OCI-LY1 (cell line): Measurements from ENCODE around the gene TAF1L.

Source experiments
- H2AFZ ChIP-seq: fragments of 200-600 bp; sonication (generic), shearing (Covaris generic); 2 replicates; pipeline ENCODE4 v1.6.0; 2014; ENCODE audit warnings: antibody characterized with exemption, mild to moderate bottlenecking, low read length
- H3F3A ChIP-seq: fragments of 200-600 bp; sonication (generic), shearing (Covaris generic); 2 replicates; pipeline ENCODE4 v1.6.0; 2014; ENCODE audit warnings: mild to moderate bottlenecking, antibody characterized with exemption, low read length, moderate library complexity; ENCODE audit not compliant: insufficient read depth
- H3K27ac ChIP-seq: fragments of 200-600 bp; sonication (generic); 2 replicates; pipeline ENCODE4 v1.5.1; 2014; ENCODE audit warnings: low read length, mixed run types, mild to moderate bottlenecking, low read depth; ENCODE audit not compliant: poor library complexity, severe bottlenecking
- H3K27me3 ChIP-seq: fragments of 200-600 bp; sonication (generic); 2 replicates; pipeline ENCODE4 v1.6.0; 2014; ENCODE audit warnings: antibody characterized with exemption, mild to moderate bottlenecking, low read length, moderate library complexity; ENCODE audit not compliant: insufficient read depth
- H3K36me3 ChIP-seq: fragments of 200-600 bp; sonication (generic); 2 replicates; pipeline ENCODE4 v1.6.1; 2014; ENCODE audit warnings: mild to moderate bottlenecking, antibody characterized with exemption, low read length, moderate library complexity, mixed read lengths; ENCODE audit not compliant: insufficient read depth
- H3K4me1 ChIP-seq: fragments of 200-600 bp; sonication (generic); 2 replicates; pipeline ENCODE4 v1.5.1; 2014; ENCODE audit warnings: mild to moderate bottlenecking, low read length, moderate library complexity; ENCODE audit not compliant: insufficient read depth, severe bottlenecking
- H3K4me2 ChIP-seq: fragments of 200-600 bp; sonication (generic), shearing (Covaris generic); 2 replicates; pipeline ENCODE4 v1.6.1; 2014; ENCODE audit warnings: low read length
- H3K4me3 ChIP-seq: fragments of 200-600 bp; sonication (generic); 2 replicates; pipeline ENCODE4 v1.5.1; 2014; ENCODE audit warnings: low read length, low read depth, mild to moderate bottlenecking, mixed read lengths; ENCODE audit not compliant: poor library complexity, severe bottlenecking
- H3K79me2 ChIP-seq: fragments of 200-600 bp; shearing (Covaris generic); 2 replicates; pipeline ENCODE4 v1.6.1; 2016; ENCODE audit warnings: mixed run types, low read length, mixed read lengths; ENCODE audit not compliant: insufficient read depth
- H3K9ac ChIP-seq: fragments of 200-600 bp; sonication (generic), shearing (Covaris generic); 2 replicates; pipeline ENCODE4 v1.6.1; 2014; ENCODE audit warnings: mild to moderate bottlenecking, low read length, mixed read lengths
- H3K9me2 ChIP-seq: fragments of 200-600 bp; sonication (generic), shearing (Covaris generic); 2 replicates; pipeline ENCODE4 v1.6.1; 2014; ENCODE audit warnings: low read depth, mild to moderate bottlenecking, low read length, mixed read lengths
- H3K9me3 ChIP-seq: fragments of 200-600 bp; shearing (Covaris generic); 2 replicates; pipeline ENCODE4 v1.6.1; 2014; ENCODE audit warnings: low read length, mixed read lengths
- H4K20me1 ChIP-seq: fragments of 200-600 bp; sonication (generic), shearing (Covaris generic); 2 replicates; pipeline ENCODE4 v1.6.0; 2016; ENCODE audit warnings: mild to moderate bottlenecking, low read length; ENCODE audit not compliant: insufficient read depth
- EZH2 ChIP-seq: fragments of 200-600 bp; sonication (generic), shearing (Covaris generic); IDR thresholded peaks from 2 replicates; pipeline ENCODE4 v1.8.0; 2017; ENCODE audit warnings: borderline replicate concordance, mixed run types, mild to moderate bottlenecking, antibody characterized with exemption, low read length, moderate library complexity, mixed read lengths
- TF ChIP-seq, protein P1 (sequence below): fragments of 200-600 bp; sonication (generic), shearing (Covaris generic); IDR thresholded peaks from 2 replicates; pipeline ENCODE4 v1.5.1; 2017; ENCODE audit warnings: mild to moderate bottlenecking, antibody characterized with exemption, low read length, moderate library complexity, mixed read lengths

TAF1L gene

DNA sequence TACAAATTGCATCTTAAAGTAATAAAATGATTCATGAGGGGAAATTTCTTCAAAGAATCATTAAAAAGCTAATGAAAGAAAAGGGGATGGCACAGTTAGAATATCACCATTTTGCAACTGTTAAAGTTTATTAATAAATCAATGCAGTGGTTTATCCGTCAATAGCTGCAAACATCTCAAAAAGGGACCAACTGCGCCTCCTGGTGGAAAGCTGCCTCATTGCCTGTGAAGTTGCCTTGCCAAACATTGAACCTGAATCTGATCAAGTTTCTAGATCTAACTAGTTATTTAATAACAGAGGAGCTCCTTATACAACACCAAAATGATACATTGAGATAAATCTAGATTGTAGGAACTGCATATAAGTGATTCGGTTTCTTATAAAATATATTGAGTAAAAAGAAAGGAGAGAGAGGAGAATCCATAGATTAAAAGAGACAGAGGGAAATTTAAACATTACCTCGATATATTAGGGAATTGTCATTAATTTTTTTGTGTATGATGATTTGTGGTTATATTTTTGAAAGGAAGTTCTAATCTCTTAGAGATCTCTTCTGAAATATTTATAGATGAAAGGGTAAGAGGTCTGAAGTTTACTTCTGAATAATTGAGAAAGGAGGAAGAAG lies 55.6 kb downstream of the TAF1L start:
- no peaks in the 10 kb centered on the region for H3K79me2 ChIP-seq
- no peak overlapping the region for H2AFZ ChIP-seq
- no peaks in the 10 kb centered on the region for H3K4me1 ChIP-seq
- H3K27ac ChIP-seq, result no peak overlapping the region
- no peaks in the 10 kb centered on the region for H3F3A ChIP-seq
- no peak overlapping the region for H3K9ac ChIP-seq
- TF ChIP-seq, protein P1, sequence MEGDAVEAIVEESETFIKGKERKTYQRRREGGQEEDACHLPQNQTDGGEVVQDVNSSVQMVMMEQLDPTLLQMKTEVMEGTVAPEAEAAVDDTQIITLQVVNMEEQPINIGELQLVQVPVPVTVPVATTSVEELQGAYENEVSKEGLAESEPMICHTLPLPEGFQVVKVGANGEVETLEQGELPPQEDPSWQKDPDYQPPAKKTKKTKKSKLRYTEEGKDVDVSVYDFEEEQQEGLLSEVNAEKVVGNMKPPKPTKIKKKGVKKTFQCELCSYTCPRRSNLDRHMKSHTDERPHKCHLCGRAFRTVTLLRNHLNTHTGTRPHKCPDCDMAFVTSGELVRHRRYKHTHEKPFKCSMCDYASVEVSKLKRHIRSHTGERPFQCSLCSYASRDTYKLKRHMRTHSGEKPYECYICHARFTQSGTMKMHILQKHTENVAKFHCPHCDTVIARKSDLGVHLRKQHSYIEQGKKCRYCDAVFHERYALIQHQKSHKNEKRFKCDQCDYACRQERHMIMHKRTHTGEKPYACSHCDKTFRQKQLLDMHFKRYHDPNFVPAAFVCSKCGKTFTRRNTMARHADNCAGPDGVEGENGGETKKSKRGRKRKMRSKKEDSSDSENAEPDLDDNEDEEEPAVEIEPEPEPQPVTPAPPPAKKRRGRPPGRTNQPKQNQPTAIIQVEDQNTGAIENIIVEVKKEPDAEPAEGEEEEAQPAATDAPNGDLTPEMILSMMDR, result peak; percentile 94
- TF ChIP-seq EZH2, result no peak
- no peaks in the 10 kb centered on the region for H4K20me1 ChIP-seq
- H3K4me2 ChIP-seq, result no peak overlapping the region
- no peaks in the 10 kb centered on the region; the same call in 1 of the 2 replicates for H3K27me3 ChIP-seq
- H3K36me3 ChIP-seq, result no peaks in the 10 kb centered on the region
- H3K4me3 ChIP-seq, result no peak overlapping the region
- H3K9me3 ChIP-seq, result no peaks in the 10 kb centered on the region
- H3K9me2 ChIP-seq, result no peaks in the 10 kb centered on the region
